Subcutaneous abdominal adipose tissue (tissue), 5 donors: Measurements from ENCODE around the gene NEDD9.

Source experiments
- H3K27ac ChIP-seq: one replicate; pipeline ENCODE4 v1.7.0; 2013; ENCODE audit warnings: low read depth, mild to moderate bottlenecking, inconsistent platforms, low read length, moderate library complexity
- H3K27me3 ChIP-seq, 5 donors: one replicate each; pipeline ENCODE4 v1.7.0; 2013; ENCODE audit warnings: low read length in 5 of 5, inconsistent platforms in 1 of 5; ENCODE audit not compliant: control insufficient read depth in 5 of 5, insufficient read depth in 4 of 5
- H3K36me3 ChIP-seq, 5 donors: one replicate each; pipeline ENCODE4 v1.7.0; 2013; ENCODE audit warnings: low read length in 5 of 5; ENCODE audit not compliant: control insufficient read depth in 5 of 5, insufficient read depth in 5 of 5
- H3K4me1 ChIP-seq, 5 donors: one replicate each; pipeline ENCODE4 v1.7.0; 2013; ENCODE audit warnings: low read length in 5 of 5, mild to moderate bottlenecking in 3 of 5, moderate library complexity in 1 of 5; ENCODE audit not compliant: control insufficient read depth in 5 of 5, insufficient read depth in 5 of 5
- H3K4me3 ChIP-seq, 5 donors: one replicate each; pipeline ENCODE4 v1.7.0; 2013; ENCODE audit warnings: low read length in 5 of 5, low read depth in 1 of 5
- H3K9ac ChIP-seq, 5 donors: one replicate each; pipeline ENCODE4 v1.7.0; 2013; ENCODE audit warnings: low read length in 5 of 5, mild to moderate bottlenecking in 4 of 5, moderate library complexity in 3 of 5
- H3K9me3 ChIP-seq, 5 donors: one replicate each; pipeline ENCODE4 v1.7.0; 2013; ENCODE audit warnings: low read length in 5 of 5; ENCODE audit not compliant: control insufficient read depth in 5 of 5
- donor health status: healthy.
- donor health status: healthy.
- donor health status: healthy.
- donor health status: healthy.
- donor health status: healthy.

NEDD9 gene

DNA sequence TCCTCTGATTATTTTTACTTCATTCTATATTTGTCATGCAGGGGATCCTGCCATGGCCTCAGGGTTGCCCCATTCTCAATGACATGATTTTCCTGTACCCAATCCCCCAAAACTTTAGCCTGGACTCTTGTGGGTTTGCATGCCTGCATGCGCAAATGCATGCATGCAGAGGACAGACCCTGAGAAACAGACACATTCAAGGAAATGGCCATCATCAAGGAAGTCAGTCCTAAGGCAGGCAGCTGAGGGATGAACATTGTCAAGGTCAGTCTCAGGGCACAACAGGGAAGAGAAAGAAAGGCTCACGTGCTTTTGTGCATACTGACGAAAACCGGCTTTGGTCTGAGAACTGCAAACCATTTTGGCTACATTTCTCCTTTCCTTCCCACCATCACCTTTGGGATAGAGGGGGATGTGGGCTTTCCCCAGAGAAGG, 13.1 kb downstream of the NEDD9 start:
- Histone ChIP-seq H3K27me3 (no peaks in the 10 kb centered on the region), H3K27ac (peak overlapping the region; percentile 86), H3K4me1 (peaks cover 21 to 94% (median 76%) of the 10 kb centered on the region in 5 donors), H3K36me3 (peaks cover 2 to 12% (median 3%) of the 10 kb centered on the region in 5 donors), H3K9me3 (no peaks in the 10 kb centered on the region), H3K9ac (no peak overlapping the region), H3K4me3 (peak overlapping the region in 4 of 5 donors; percentile 3 to 26 (median 14))

DNA sequence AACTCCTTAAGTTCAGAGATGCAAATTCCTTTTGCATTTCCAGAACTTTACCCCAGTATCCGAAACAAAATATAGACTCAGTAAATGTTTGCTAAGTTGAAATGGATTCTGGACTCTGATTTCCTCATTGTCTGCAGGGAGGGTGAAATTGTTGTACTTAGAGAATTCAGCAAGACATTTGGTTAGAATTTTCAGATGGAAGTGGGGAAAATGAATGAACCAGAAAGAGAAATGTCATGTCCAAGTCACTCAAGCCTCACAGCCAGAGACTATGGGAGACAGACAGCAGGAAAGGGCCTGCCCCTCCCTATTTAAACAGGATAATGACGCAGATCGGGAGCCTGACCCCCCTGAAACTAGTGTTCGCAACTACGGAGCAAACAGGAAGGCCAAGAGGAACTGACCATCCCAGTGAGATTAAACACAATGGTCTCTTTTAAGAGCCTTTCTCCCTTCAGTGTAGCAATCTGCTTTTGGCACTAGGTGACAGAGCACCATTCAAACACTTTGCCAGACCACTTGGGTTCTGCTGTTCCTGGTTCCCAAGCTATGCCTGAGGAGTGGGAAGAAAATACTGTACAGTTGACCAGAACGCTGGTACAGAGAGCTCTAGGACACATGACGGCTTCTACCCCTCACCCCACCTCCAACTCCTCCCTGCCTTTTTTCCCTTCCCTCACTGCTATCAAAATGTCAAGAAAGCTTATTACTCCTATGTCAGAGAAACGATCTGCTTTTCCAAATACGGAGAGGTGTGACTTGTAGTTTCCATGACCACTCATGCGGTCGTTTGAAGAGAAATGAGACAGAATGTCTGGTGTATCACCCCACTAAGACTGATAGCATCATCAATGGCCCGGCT, 13.7 kb downstream of the NEDD9 start:
- Histone ChIP-seq H3K27ac (peak overlapping the region; percentile 86), H3K27me3 (no peaks in the 10 kb centered on the region), H3K9me3 (no peaks in the 10 kb centered on the region), H3K4me3 (peak overlapping the region in 4 of 5 donors; percentile 3 to 26 (median 14)), H3K36me3 (peaks cover 2 to 12% (median 3%) of the 10 kb centered on the region in 5 donors), H3K4me1 (peaks cover 18 to 94% (median 79%) of the 10 kb centered on the region in 5 donors), H3K9ac (peak overlapping the region in 2 of 5 donors; percentile 26)

DNA sequence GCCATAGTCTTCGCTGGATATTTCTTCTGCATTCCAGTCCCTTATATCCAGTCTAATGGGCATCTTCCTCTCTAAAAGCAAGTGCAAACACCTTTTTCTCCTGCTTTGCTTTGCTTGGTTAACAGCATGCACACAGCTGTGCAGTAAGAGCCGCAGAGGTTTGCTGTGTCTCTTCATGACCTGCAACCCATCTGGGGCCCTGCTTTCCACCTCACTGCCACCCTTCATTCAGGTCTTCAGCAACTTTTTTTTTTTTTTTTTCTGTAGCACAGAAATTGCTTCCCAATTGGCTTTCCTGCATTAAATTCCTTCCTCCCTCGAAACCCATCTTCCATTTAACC, 14.4 kb downstream of the NEDD9 start:
- Histone ChIP-seq H3K27me3 (no peaks in the 10 kb centered on the region), H3K4me1 (peaks cover 20 to 97% (median 84%) of the 10 kb centered on the region in 5 donors), H3K4me3 (peak overlapping the region in 1 of 5 donors; percentile 2), H3K9ac (peak overlapping the region in 1 of 5 donors; percentile 26), H3K36me3 (peaks cover 3 to 14% (median 8%) of the 10 kb centered on the region in 5 donors), H3K9me3 (no peaks in the 10 kb centered on the region), H3K27ac (peak overlapping the region; percentile 86)

DNA sequence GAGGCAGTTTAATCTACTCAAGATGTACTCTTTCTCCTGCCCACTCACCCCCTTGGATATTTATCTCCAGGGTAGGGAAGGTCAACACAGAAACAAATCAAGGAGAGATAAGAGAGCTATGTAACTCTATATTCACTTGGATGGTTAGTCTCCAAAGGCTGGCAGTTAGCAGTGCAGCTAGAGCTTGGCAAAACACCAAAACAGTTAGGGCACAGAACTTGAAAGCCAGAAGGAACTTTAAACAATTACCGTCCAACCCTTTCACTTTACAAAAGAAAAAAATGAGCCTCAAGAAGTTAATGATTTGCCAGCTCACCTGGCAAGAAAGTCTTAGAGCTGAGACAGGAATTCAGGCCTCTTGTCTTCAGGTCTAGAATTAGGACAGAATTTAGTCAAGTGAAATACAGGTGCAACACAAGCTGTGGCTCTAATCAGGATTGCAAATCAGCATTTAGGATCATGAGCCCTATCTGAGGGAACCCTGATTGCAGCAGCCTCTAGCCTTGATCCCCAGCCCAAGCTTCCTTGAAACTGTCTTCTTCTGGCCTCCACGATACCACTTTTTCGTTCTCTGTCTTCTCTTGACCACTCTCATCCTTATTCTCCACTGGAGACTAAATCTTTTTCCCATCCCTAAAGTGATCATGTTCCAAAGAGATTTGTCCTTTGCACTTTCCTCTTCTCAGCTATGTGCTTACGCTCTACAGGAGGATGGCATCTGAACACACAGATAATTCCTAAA, 14.9 kb downstream of the NEDD9 start:
- H3K27me3 ChIP-seq = no peaks in the 10 kb centered on the region
- peaks cover 25 to 97% (median 84%) of the 10 kb centered on the region in 5 donors for H3K4me1 ChIP-seq
- peak overlapping the region in 1 of 5 donors; percentile 2 for H3K9ac ChIP-seq
- peak overlapping the region; percentile 86 for H3K27ac ChIP-seq
- no peaks in the 10 kb centered on the region for H3K9me3 ChIP-seq
- H3K4me3 ChIP-seq = no peak overlapping the region
- H3K36me3 ChIP-seq = peaks cover 3 to 16% (median 10%) of the 10 kb centered on the region in 5 donors

- peaks cover 2 to 28% (median 17%) of the 10 kb centered on the region in 5 donors for H3K36me3 ChIP-seq
- peak overlapping the region; percentile 89 for H3K27ac ChIP-seq
- H3K9me3 ChIP-seq = no peaks in the 10 kb centered on the region
- peaks cover 30 to 100% (median 87%) of the 10 kb centered on the region in 5 donors for H3K4me1 ChIP-seq
- H3K27me3 ChIP-seq = no peaks in the 10 kb centered on the region
- peak overlapping the region in 3 of 5 donors; percentile 51 to 54 (median 53) for H3K9ac ChIP-seq
- H3K4me3 ChIP-seq = no peak overlapping the region
Observed at GRCh38 chr6:11215773-11216172, 16.7 kb downstream of the NEDD9 start.

DNA sequence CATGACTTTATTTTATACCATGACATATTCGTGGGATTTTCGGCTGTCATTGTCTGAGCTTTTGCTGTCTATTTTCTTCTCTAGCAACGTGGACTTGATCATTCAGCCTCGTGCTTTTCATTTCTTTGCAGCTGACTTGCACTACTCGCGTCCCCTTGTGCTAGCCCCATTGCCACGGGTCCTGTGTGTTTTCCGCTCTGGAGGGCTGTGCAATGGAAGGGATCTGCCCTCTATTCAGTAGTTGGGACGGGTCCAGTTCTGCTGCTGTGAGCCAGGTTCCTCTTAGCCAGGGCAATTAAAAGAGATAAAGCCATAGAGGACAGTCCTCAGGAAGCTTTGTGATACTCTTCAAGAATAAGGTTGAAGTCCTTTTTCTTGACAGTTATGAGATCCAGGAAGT, 17.6 kb downstream of the NEDD9 start:
- Histone ChIP-seq H3K27ac (peak overlapping the region; percentile 89), H3K36me3 (peaks cover 0 to 30% (median 20%) of the 10 kb centered on the region in 5 donors), H3K9me3 (no peaks in the 10 kb centered on the region), H3K4me1 (peaks cover 32 to 100% (median 86%) of the 10 kb centered on the region in 5 donors), H3K9ac (peak overlapping the region in 3 of 5 donors; percentile 27 to 54 (median 53)), H3K27me3 (no peaks in the 10 kb centered on the region), H3K4me3 (no peak overlapping the region)

DNA sequence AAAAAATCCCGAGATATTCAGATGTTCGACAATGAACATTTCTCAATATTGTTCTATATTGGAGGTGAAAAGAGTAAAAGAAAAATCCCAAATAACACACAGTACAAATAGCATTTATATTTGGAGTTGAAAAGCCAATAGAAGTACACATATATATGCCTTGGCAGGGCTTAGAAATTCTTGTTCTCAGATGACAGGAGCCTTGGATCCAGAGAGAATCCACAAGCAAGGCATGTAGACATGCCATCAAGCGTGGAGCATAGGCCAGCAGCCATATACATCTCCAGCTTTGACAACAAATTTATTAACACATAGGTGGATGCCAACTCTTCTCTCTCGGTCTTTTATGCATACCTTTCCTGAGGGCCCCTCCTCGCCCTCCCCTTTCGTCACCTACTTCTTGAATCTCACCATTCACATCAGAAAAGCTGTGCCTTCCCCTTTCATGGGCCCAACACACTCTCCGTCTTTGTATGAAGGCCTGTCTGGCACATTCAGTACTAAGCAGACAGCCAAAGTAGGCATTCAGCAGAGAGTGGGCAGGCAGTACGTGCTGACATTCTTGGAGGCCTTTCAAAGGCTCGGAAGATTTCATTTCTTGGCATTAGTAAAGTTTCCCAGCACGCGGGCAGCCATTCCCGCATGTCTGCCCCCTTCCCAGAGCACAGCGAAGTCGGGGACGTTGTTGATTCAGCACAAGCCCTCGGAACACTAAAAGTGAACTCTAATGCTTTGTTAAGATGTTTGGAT, 18.2 kb downstream of the NEDD9 start:
- Histone ChIP-seq H3K36me3 (peaks cover 1 to 33% (median 20%) of the 10 kb centered on the region in 5 donors), H3K9ac (peak overlapping the region in 3 of 5 donors; percentile 27 to 53 (median 37)), H3K4me1 (peaks cover 30 to 100% (median 84%) of the 10 kb centered on the region in 5 donors), H3K4me3 (no peak overlapping the region), H3K9me3 (no peaks in the 10 kb centered on the region), H3K27me3 (no peaks in the 10 kb centered on the region), H3K27ac (peak overlapping the region; percentile 89)

- Histone ChIP-seq H3K9ac (peak overlapping the region in 3 of 5 donors; percentile 8 to 37 (median 12)), H3K4me1 (peaks cover 24 to 98% (median 78%) of the 10 kb centered on the region in 5 donors), H3K4me3 (peak overlapping the region in 2 of 5 donors; percentile 3 to 32), H3K36me3 (peaks cover 4 to 36% (median 20%) of the 10 kb centered on the region in 5 donors), H3K9me3 (no peaks in the 10 kb centered on the region), H3K27me3 (no peaks in the 10 kb centered on the region), H3K27ac (peak overlapping the region; percentile 89)
Observed at GRCh38 chr6:11213422-11214021, 18.9 kb downstream of the NEDD9 start.

GRCh38 chr6:11212664-11213063, 19.8 kb downstream of the NEDD9 start:
- no peaks in the 10 kb centered on the region for H3K9me3 ChIP-seq
- H3K4me1 ChIP-seq = peaks cover 20 to 97% (median 72%) of the 10 kb centered on the region in 5 donors
- peaks cover 4 to 41% (median 25%) of the 10 kb centered on the region in 5 donors for H3K36me3 ChIP-seq
- no peaks in the 10 kb centered on the region for H3K27me3 ChIP-seq
- H3K4me3 ChIP-seq = no peak overlapping the region
- peak overlapping the region; percentile 89 for H3K27ac ChIP-seq
- H3K9ac ChIP-seq = peak overlapping the region in 1 of 5 donors; percentile 7
